SJSA1 (cell line): ENCODE data around the gene TTLL6. TPM values are rescaled to one million over a fixed set of nuclear protein-coding genes. Genes with fewer than 3 reads are reported as not detected.

Experiments used
- DNase-seq, 2 experiments: peaks; one replicate each; pipeline ENCODE4 v3.0.0-alpha.2; 2015 to 2020; ENCODE audit warnings: low spot score in 2 of 2, low read depth in 1 of 2
- H3K27ac ChIP-seq: fragments of 250-450 bp; sonication (Bioruptor Pico); 2 replicates; pipeline ENCODE4 v1.5.1; 2020; ENCODE audit warnings: mild to moderate bottlenecking, moderate library complexity
- H3K27me3 ChIP-seq: fragments of 250-450 bp; sonication (Bioruptor Pico); replicated peaks from 2 replicates; pipeline ENCODE4 v1.5.1; 2020; ENCODE audit warnings: mild to moderate bottlenecking, moderate library complexity
- H3K36me3 ChIP-seq: fragments of 250-450 bp; sonication (Bioruptor Pico); 2 replicates; pipeline ENCODE4 v1.5.1; 2020; ENCODE audit warnings: mild to moderate bottlenecking
- H3K4me1 ChIP-seq: fragments of 250-450 bp; sonication (Bioruptor Pico); replicated peaks from 2 replicates; pipeline ENCODE4 v1.6.1; 2021; ENCODE audit warnings: mild to moderate bottlenecking
- H3K4me3 ChIP-seq: fragments of 250-450 bp; sonication (Bioruptor Pico); 2 replicates; pipeline ENCODE4 v1.5.1; 2020; ENCODE audit warnings: mild to moderate bottlenecking
- H3K9me3 ChIP-seq: fragments of 250-450 bp; sonication (Bioruptor Pico); replicated peaks from 2 replicates; pipeline ENCODE4 v1.5.1; 2020; ENCODE audit warnings: mild to moderate bottlenecking
- total RNA-seq: library from RNA; depleted of rRNA; stranded (reverse); fragments of >200 nt; shearing (Covaris generic); gene quantifications from 2 replicates; pipeline ENCODE4 v1.2.3, GENCODE V29; 2014

TTLL6 gene
- total RNA-seq, 1 experiment from 2014 or later = not detected

DNA sequence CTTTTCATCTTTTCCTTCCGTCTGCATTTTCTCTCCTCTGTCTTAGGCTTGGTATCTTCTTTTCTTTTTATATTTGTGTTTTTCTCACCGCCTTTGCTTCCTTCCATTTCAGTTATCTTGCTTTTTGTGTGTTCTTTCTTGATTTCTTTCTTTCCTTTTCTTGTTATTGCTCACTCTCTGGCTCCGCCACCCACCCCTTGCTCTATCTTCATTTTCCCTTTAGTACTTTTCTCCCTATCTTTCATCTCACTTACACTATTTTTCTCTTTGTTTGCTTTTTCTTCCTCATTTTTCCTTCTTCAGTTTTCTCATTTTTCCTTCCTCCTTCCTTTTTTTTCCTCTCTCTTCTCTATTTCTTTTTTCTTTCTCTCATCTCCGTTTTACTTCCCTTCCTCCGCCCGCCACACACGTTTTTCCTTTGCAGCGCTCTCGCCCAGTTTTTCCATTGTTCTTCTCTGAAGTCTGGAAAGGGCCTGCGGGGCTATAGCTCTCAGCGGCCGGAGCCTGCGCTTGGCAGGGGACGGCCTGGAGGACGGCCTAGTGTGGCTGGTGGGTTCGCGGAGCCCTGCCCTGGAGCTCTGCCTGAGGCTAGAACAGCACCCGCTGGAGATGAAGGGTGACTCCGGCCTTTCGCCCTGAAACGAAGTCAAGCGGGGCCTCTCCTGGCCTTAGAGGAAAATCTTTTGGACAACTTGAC is 83.2 kb downstream of the TTLL6 start:
- Histone ChIP-seq H3K27me3 (peaks cover 93% of the 10 kb centered on the region), H3K9me3 (no peaks in the 10 kb centered on the region), H3K4me1 (peaks cover under 1% of the 10 kb centered on the region; the same call in 1 of the 2 replicates), H3K36me3 (no peaks in the 10 kb centered on the region), H3K27ac (no peak overlapping the region), H3K4me3 (no peak overlapping the region)
- no peak for DNase-seq

DNA sequence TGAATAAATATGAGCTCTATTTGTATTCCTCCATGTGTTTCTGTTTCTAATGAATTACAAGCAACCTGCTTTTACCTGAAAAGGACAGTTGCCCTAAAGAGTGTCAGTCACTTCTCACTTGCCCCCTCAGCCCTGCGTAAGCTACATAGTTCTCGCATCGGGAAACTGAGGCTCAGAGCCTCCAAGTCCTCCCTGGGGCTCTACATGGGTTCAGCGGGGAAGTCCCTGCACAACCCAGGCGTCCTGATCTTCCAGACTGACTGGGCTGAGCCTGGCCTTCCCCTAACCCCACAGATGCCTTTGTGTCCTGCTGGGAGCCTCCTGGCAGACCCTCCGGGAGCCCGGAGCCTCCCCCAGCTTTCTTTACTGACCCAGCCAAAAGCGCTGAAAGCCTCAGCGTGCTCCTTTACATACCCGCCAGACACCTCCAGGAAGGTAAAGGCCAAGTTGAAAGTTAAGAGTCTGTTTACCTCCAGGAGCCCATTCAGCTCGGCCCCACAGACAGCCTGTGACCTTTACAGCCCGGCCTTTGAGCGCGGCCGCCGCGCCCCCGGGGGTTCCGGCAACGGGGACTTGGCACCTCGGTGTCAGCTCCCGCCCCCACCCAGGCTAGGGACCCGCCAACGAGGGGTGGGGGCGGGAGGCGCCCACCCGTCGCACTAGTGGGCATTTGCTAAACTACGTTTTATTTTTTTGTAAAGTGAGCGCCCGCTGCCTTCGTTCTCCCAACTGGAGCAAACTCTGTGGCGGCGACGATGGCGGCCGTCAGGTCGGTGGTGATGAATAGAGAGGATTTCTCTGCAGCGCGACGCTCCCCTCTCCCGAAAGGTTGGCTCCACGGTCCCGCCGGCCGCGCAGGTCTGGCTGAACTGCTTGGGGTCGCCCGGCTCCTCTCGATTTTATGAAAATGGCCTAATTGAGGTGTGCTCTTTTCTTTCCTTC is 84.1 kb downstream of the TTLL6 start:
- Histone ChIP-seq H3K36me3 (no peaks in the 10 kb centered on the region), H3K27ac (no peak overlapping the region), H3K27me3 (peaks cover 93% of the 10 kb centered on the region), H3K4me1 (peaks cover 9% of the 10 kb centered on the region), H3K9me3 (no peaks in the 10 kb centered on the region), H3K4me3 (no peak overlapping the region)
- DNase-seq = no peak

DNA sequence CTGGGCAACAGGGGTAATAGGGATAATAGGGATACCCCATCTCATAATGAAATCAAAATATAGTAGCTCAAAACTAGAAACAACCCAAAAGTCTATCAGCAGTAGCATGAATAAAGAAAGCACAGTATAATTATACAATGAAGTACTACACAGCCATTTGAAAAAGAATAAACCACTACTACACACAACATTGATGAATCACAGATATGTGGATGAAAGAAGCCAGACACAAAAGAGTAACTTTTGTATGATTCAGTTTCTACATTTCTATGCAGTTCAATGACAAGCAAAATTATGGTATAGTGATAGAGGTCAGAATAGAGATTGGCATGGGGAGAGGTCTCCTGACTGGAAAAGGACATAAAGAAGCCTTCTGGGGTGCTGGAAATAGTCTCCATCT is 85.7 kb downstream of the TTLL6 start:
- peaks cover 95% of the 10 kb centered on the region for H3K27me3 ChIP-seq
- no peak overlapping the region for H3K27ac ChIP-seq
- no peak for DNase-seq
- no peak overlapping the region for H3K4me3 ChIP-seq
- no peaks in the 10 kb centered on the region for H3K36me3 ChIP-seq
- peaks cover 9% of the 10 kb centered on the region for H3K4me1 ChIP-seq
- no peaks in the 10 kb centered on the region for H3K9me3 ChIP-seq

DNA sequence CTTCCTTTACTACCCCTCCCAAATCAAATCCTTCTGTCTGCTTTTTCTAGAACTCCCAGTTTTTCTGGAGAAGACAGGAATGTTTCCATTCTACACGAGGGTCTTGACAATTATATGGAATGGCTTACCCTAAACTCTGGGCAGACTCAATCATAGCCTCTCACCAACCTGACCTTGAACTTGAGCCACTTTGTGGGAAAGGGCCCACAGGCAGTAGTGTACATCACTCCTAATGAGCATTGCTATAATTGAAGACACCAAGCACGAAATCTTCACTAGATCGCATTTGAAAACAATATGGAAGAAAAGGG is 86.8 kb downstream of the TTLL6 start:
- Histone ChIP-seq H3K4me1 (peaks cover 9% of the 10 kb centered on the region), H3K4me3 (no peak overlapping the region), H3K27ac (no peak overlapping the region), H3K36me3 (no peaks in the 10 kb centered on the region), H3K9me3 (no peaks in the 10 kb centered on the region), H3K27me3 (peaks cover 95% of the 10 kb centered on the region)
- no peak for DNase-seq

DNA sequence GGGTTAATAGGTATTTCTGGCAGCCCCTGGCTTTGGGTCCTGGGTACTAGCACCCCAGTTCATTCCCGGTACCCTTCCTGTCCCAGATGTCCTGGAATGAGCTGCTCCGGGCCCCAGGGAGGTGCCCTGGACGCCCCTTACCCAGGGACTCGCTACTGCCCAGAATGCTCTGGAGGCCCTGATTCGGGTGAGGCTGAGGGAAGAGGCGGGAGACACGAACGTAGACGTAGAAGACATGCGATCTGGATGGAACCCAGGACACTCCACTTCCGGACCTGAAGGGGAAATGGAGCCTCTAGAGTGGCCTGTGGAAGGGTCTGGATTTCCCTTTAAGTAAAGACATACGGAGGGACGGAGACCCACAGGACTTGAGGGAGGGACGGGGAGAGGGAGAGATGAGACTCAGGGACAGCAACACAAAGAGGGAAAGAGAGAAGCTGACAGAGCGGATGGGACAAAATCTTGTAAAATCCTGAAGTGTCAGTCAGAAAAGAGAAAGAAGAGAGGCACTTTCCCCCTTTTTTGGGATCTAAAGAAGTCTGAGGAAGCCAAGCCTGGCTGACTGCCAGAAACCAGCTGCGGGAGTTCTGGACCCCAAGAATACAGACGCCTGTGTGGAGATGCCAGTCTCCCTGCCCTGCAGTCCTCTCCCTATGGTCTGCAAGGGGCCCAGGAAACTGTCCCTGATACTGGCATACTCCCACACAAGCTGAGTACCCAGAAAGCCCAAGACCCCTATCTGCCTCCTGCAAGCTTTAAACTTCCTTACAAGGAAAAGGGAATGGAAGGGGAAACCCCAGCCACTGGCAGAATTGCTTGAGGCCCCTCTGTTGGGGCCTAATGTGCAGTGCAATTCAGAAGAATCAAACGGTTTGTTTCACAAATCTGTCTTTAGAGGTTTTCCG is 87.4 kb downstream of the TTLL6 start:
- no peak overlapping the region for H3K4me3 ChIP-seq

DNA sequence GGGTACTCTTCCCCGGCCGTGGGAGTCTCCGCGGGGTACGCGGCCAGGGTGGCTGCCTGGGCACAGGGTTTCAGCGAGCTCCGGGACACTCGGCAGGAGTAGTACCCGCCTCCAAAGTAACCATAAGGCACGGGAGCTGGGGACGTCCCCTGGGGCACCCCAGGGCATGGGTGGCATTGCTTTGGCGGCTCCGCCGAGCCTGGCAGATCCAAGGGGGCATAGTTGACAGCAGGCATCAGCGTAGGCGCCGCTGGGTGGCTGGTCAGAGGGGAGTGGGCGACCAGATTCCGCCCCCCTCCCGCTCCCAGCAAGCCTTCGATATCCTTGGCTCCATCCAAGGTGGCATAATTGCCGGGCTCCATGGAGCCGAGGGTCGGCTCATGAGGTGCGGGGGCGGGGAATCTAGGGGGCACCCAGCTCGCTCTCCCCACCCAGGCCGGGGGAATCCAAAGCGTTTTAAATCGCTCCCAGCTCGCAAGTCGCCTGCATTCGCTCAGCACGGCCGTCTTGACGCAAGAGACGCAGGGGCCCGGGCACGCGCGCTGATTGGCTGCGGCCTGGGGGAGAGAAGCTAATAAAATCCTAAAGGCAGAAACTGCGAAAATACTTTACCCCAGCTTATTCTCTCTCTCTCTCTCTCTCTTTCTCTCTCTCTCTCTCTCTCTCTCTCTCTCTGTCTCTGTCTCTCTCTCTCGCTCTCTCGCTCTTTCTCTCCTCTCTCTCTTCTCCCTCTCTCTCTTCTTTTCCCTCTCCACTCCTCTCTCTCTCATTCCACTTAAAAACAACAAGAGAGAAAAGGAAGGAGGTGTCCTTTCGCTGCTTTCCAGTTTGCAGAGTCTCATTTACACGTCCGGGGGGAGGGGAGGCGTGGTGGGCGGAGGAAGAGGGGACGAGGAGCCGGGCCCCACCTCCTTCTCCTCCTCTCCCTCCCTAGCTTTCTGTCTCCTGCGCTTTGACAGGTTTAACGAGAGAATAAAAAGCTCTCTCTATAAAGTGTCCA is 88.5 kb downstream of the TTLL6 start, which contains the start of gene HOXB13:
HOXB13 (minus strand) TSS at position 519 of the 1,000 bp plus-strand sequence; CDS start at position 362, 157 bp downstream.
- Histone ChIP-seq H3K9me3 (no peaks in the 10 kb centered on the region), H3K27me3 (peaks cover 95% of the 10 kb centered on the region), H3K36me3 (no peaks in the 10 kb centered on the region), H3K27ac (no peak within 1 kb of the TSS), H3K4me3 (peak within 1 kb of the TSS; percentile 26), H3K4me1 (peaks cover 9% of the 10 kb centered on the region)
- peak; percentile 41 to 65 for DNase-seq

More for the DNA sequence above, 87.4 kb downstream of the TTLL6 start:
- peaks cover 9% of the 10 kb centered on the region for H3K4me1 ChIP-seq
- H3K27ac ChIP-seq = no peak overlapping the region
- DNase-seq = no peak
- H3K36me3 ChIP-seq = no peaks in the 10 kb centered on the region
- no peaks in the 10 kb centered on the region for H3K9me3 ChIP-seq
- peaks cover 95% of the 10 kb centered on the region for H3K27me3 ChIP-seq

DNA sequence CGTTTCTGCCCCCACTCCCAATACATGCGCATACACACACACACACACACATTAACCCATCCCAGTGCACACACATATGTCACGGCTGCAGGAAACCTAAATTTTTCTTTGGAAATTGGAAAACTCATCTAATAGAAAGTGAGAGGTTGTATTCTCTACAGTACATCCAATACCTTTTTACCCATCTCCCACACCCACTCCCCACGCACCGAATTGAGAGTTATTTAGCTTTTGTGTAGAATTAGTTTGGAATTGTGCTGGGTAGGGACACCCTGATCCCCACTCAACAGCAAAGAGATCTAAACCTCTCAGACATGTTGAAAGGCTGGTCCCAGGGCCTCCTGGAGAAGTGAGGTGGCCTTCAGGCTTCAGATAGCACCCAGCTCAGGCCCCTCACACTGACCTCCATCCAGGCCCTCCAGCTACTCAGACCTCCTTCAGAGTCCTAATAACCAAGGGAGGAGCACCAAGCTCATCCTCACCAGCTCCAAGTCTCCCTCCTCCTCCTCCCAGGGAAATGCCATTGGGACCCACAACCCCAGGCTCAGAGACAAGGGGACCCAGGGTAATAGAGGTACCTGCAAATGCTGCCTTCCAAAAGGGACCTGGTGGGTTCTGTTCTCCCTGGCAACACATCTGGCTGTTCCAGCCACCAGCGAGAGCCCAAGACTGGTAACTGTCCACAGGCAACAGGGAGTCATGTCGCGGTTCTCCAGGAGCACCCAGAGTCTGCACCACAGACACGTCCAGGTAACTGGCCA is 89.4 kb downstream of the TTLL6 start:
- no peak overlapping the region for H3K4me3 ChIP-seq
- peaks cover 9% of the 10 kb centered on the region for H3K4me1 ChIP-seq
- H3K27me3 ChIP-seq = peaks cover 95% of the 10 kb centered on the region
- no peaks in the 10 kb centered on the region for H3K36me3 ChIP-seq
- DNase-seq = no peak
- no peak overlapping the region for H3K27ac ChIP-seq
- no peaks in the 10 kb centered on the region for H3K9me3 ChIP-seq

DNA sequence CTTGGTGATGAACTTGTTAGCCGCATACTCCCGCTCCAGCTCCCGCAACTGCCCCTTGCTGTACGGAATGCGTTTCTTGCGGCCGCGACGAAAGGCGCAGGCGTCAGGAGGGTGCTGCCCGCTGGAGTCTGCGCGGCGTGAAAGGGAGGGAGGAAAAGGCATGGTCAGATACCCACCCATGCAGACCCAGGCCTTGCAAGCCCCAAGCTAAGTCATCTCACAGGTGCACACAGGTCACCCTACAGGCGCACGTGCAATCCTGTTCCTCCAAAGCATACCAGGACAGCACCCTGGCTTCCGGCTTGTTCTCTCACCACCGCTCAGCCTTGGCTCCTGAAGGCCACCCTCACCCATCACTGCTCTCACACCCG is 90.1 kb downstream of the TTLL6 start:
- DNase-seq = no peak
- Histone ChIP-seq H3K9me3 (no peaks in the 10 kb centered on the region), H3K4me1 (peaks cover 9% of the 10 kb centered on the region), H3K27me3 (peaks cover 95% of the 10 kb centered on the region), H3K4me3 (no peak overlapping the region), H3K27ac (no peak overlapping the region), H3K36me3 (no peaks in the 10 kb centered on the region)

DNA sequence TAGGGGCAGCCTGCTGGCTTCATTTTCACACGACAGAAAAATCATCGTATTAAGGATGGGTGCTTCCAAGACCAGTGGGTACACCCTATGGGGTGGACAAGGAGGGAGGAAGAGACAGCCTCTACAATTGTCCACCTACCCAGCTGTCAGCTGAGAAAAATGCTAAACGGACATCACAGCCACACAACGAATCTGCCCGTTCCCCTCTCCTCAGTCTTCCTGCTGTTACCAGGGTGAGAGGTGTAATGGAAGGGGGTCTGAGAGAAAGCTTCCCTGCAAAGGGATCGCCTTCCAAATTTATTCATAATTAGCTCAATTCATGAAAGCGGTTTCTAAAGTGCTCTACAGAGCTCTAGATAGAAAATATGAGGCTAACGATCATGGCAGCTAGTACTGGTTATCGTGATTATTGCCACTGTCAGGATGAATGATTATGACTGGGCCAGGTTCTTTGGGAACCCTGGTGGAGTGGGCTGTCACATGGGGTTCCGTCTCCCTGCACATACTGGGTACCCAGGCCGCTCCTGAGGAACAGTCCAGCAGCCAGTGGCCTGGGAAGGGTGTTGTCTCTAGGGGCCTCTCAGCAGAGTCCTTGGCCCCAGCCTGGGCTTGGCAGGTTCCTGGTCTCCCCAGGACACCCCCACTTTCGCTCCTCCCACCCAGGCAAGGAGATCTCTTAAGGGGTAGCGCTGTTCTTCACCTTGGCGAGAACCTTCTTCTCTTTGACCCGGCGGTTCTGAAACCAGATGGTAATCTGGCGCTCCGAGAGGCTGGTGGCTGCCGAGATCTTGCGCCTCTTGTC is 90.7 kb downstream of the TTLL6 start:
- no peak for DNase-seq
- peaks cover 9% of the 10 kb centered on the region for H3K4me1 ChIP-seq
- no peaks in the 10 kb centered on the region for H3K9me3 ChIP-seq
- H3K4me3 ChIP-seq = no peak overlapping the region
- H3K27ac ChIP-seq = no peak overlapping the region
- no peaks in the 10 kb centered on the region for H3K36me3 ChIP-seq
- peaks cover 95% of the 10 kb centered on the region for H3K27me3 ChIP-seq

DNA sequence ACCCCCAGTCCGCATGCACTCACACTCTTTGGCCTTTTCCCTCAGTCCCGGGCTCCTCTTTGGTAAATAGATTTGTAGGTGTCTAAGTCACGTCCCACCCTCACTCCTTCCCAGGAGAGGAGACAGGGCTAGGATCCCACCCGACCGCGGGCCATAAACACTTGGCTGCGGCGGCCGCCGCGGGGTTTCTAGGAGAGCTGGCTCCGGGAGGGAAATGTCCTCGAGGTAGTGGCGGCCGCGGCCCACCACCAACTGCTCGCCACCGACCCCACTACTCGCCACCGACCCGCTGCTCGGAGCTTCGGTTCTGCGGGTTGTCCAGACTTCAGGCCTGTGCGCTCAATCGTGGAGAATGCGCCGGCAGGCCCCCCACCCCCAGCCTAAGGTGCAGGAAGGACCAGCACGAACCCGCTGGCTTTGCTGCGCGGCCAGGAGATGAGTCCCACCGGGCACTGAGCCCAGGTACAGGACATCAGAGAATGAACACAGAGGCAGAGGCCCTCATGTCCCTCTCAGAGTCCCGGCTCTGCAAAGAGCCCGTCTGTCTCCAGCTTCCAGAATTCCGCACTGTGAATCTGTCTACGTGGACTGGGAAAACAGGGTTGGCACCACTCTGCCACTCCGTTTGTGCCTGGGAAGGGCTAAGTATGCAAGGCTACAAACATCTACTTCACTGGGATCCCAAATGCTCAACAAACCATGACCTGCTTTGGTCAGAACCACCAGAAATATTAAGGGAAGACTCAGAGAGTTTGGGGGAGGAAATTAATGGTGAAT is 91.6 kb downstream of the TTLL6 start:
- H3K27ac ChIP-seq = no peak overlapping the region

DNA sequence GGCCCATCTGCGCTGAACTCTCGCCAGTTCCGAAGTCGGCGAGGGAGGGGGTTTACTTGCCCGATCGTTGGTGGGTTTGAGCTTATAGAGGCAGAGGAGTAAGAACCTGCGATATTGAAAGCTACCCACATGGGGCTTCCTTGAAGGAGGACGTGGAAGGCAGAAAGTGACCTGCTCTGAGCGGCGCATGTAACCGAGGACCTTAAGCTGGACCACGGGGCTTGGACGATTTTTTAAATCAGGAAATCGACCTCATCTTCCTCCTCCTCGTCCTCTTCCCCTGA is 92.1 kb downstream of the TTLL6 start:
- Histone ChIP-seq H3K4me3 (no peak overlapping the region), H3K27ac (no peak overlapping the region), H3K9me3 (no peaks in the 10 kb centered on the region), H3K27me3 (peaks cover 98% of the 10 kb centered on the region), H3K4me1 (peaks cover 9% of the 10 kb centered on the region), H3K36me3 (no peaks in the 10 kb centered on the region)
- no peak for DNase-seq

More for the DNA sequence above, 91.6 kb downstream of the TTLL6 start:
- H3K27me3 ChIP-seq = peaks cover 98% of the 10 kb centered on the region
- peaks cover 9% of the 10 kb centered on the region for H3K4me1 ChIP-seq
- no peaks in the 10 kb centered on the region for H3K9me3 ChIP-seq
- H3K4me3 ChIP-seq = no peak overlapping the region
- no peak for DNase-seq
- no peaks in the 10 kb centered on the region for H3K36me3 ChIP-seq
